Vagina (tissue), 2 donors: ENCODE measurements around the gene ISYNA1. TPM values are rescaled to one million over a fixed set of nuclear protein-coding genes. Genes with fewer than 3 reads are reported as not detected.
A peak's percentile ranks its signal among the peaks of the same experiment; 100 is the strongest.

ENCODE experiments used
- DNase-seq, 2 donors: peaks; one replicate each; pipeline ENCODE4 v3.0.0-alpha.2; 2017; ENCODE audit errors: extremely low spot score in 2 of 2
- H3K27ac ChIP-seq: fragments of 200-600 bp; sonication (generic); one replicate; pipeline ENCODE4 v1.5.1; 2019
- H3K27me3 ChIP-seq: fragments of 200-600 bp; sonication (generic); one replicate; pipeline ENCODE4 v1.5.1; 2019
- H3K36me3 ChIP-seq, 2 donors: fragments of 200-600 bp; sonication (generic); one replicate each; pipeline ENCODE4 v1.5.1; 2017 to 2019
- H3K4me1 ChIP-seq: fragments of 200-600 bp; sonication (generic); one replicate; pipeline ENCODE4 v1.5.1; 2019
- H3K4me3 ChIP-seq, 2 donors: fragments of 200-600 bp; sonication (generic); 1 replicate in 1 of 2; 2 replicates in 1 of 2; pipeline ENCODE4 v1.5.1; 2016 to 2019
- H3K9me3 ChIP-seq: fragments of 200-600 bp; sonication (generic); one replicate; pipeline ENCODE4 v1.5.1; 2019
- POLR2A ChIP-seq, 2 donors: fragments of 450-650 bp; IDR thresholded peaks; one replicate each; pipeline ENCODE4 v1.6.1; 2017; ENCODE audit warnings: antibody characterized with exemption in 2 of 2, mild to moderate bottlenecking in 2 of 2, moderate library complexity in 2 of 2
- POLR2AphosphoS5 ChIP-seq, 2 donors: sonication (generic); formaldehyde crosslinking; IDR thresholded peaks; one replicate each; pipeline ENCODE4 v1.9.0; 2017; ENCODE audit warnings: antibody characterized with exemption in 2 of 2, mild to moderate bottlenecking in 2 of 2, low read depth in 1 of 2; ENCODE audit not compliant: insufficient read depth in 1 of 2
- intact Hi-C: fragments of 100-400 bp; cut with DNase I; formaldehyde crosslinking; loops from one replicate; pipeline ENCODE4 v1.15.1; 2023
- total RNA-seq: library from RNA; depleted of rRNA; stranded (reverse); fragments of >200 nt; gene quantifications from one replicate; pipeline ENCODE4 v1.2.3, GENCODE V29; 2016
- TF ChIP-seq, protein P1 (sequence below), 3 experiments: fragments of 450-650 bp in 2 of 3; fragments of 200-600 bp in 1 of 3; sonication (generic) in 1 of 3; IDR thresholded peaks; one replicate each; pipeline ENCODE4 v1.5.1; 2017 to 2019; ENCODE audit warnings: antibody characterized with exemption in 3 of 3, mild to moderate bottlenecking in 2 of 3, moderate library complexity in 2 of 3

Gene ISYNA1
- total RNA-seq, 1 donor from 2014 or later: 57.5 TPM

DNA sequence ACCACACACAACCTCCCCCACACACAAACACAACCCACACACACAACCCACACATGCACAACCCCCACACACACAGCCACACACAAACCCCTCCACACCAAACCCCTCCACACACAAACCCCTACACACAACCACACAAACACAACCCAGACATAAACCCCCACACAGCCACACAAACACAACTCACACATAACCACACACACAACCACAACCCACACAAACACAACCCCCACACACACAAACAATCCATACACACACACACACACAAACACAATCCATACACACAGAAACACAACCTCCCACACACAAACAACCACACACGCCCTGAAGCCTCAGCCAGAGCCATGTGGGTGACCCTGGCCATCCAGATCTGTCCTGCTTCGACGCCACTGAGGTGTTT, 30.0 kb upstream of the ISYNA1 start:
- intact Hi-C loops: loop anchor here (10.0 kb wide), 2 partner anchors 47 to 377 kb away; no protein-coding TSS in a partner anchor
- no peak for TF ChIP-seq POLR2A (IDR thresholded peaks at IDR 0.05)
- TF ChIP-seq, protein P1, sequence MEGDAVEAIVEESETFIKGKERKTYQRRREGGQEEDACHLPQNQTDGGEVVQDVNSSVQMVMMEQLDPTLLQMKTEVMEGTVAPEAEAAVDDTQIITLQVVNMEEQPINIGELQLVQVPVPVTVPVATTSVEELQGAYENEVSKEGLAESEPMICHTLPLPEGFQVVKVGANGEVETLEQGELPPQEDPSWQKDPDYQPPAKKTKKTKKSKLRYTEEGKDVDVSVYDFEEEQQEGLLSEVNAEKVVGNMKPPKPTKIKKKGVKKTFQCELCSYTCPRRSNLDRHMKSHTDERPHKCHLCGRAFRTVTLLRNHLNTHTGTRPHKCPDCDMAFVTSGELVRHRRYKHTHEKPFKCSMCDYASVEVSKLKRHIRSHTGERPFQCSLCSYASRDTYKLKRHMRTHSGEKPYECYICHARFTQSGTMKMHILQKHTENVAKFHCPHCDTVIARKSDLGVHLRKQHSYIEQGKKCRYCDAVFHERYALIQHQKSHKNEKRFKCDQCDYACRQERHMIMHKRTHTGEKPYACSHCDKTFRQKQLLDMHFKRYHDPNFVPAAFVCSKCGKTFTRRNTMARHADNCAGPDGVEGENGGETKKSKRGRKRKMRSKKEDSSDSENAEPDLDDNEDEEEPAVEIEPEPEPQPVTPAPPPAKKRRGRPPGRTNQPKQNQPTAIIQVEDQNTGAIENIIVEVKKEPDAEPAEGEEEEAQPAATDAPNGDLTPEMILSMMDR (IDR thresholded peaks at IDR 0.05): no peak
- TF ChIP-seq POLR2AphosphoS5 (IDR thresholded peaks at IDR 0.05; ENCODE audit: insufficient read depth in 1 of 2, low read depth in 1 of 2): no peak
- Histone ChIP-seq H3K27me3 (no peaks in the 10 kb centered on the region), H3K36me3 (no peaks in the 10 kb centered on the region), H3K4me3 (no peak overlapping the region), H3K9me3 (no peaks in the 10 kb centered on the region), H3K27ac (peak overlapping the region; percentile 13), H3K4me1 (peaks cover 63% of the 10 kb centered on the region)
- DNase-seq: no peak

DNA sequence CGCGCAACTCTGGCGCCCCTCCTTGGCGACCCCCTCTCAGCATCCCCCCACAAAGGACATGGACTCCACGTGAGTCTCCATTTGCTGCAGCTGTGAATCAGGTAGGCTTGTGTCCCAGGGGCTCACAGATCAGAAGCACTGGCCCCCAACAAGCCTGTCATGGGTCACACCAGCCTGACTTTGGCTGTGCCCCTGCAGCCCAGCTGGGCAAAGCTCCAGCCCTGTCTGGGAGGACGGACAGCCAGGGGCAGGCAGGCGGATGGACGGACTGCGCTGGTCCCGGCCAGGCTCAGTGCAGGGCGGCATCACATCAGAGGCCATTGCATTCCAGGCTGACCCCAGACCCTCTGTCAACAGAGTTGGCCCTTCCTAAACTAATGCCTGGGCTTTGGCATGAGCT, 28.4 kb upstream of the ISYNA1 start:
- TF ChIP-seq, protein P1 (IDR thresholded peaks at IDR 0.05): no peak
- TF ChIP-seq POLR2A (IDR thresholded peaks at IDR 0.05) (no peak), POLR2AphosphoS5 (IDR thresholded peaks at IDR 0.05; ENCODE audit: insufficient read depth in 1 of 2, low read depth in 1 of 2) (no peak)
- intact Hi-C loops: loop anchor here (10.0 kb wide), 2 partner anchors 48 to 378 kb away; no protein-coding TSS in a partner anchor
- H3K27me3 ChIP-seq: no peaks in the 10 kb centered on the region
- peaks cover 70% of the 10 kb centered on the region for H3K4me1 ChIP-seq
- peak overlapping the region; percentile 84 for H3K27ac ChIP-seq
- H3K9me3 ChIP-seq: no peaks in the 10 kb centered on the region
- no peak overlapping the region for H3K4me3 ChIP-seq
- peaks cover 0 to 4% of the 10 kb centered on the region in 2 donors for H3K36me3 ChIP-seq
- no peak for DNase-seq

DNA sequence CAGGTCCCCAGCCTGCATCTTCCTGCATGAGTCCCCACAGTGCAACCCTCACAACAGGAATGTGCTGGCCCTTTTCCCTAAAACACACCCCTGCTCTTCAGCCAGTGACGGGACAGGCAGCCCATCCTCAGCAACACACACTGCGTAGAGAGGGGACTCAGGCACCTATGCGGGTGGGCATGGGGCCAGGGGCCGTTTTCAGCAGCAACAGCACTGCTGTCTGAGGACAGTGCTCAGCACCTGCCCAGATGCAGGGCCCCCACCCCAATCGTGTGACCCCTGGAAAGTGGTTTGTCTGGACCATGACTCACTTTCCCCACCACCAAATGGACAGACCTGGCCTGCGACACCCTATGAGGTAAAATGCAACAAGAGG, 28.0 kb upstream of the ISYNA1 start:
- H3K27me3 ChIP-seq: no peaks in the 10 kb centered on the region
- H3K27ac ChIP-seq: peak overlapping the region; percentile 84
- H3K4me3 ChIP-seq: no peak overlapping the region
- H3K4me1 ChIP-seq: peaks cover 74% of the 10 kb centered on the region
- no peaks in the 10 kb centered on the region for H3K9me3 ChIP-seq
- no peak for TF ChIP-seq POLR2AphosphoS5 (IDR thresholded peaks at IDR 0.05; ENCODE audit: insufficient read depth in 1 of 2, low read depth in 1 of 2)
- TF ChIP-seq, protein P1 (IDR thresholded peaks at IDR 0.05): no peak
- no peak for TF ChIP-seq POLR2A (IDR thresholded peaks at IDR 0.05)
- no peak for DNase-seq
- intact Hi-C loops: loop anchor here (10.0 kb wide), 2 partner anchors 49 to 379 kb away; no protein-coding TSS in a partner anchor
- peaks cover 0 to 8% of the 10 kb centered on the region in 2 donors for H3K36me3 ChIP-seq

DNA sequence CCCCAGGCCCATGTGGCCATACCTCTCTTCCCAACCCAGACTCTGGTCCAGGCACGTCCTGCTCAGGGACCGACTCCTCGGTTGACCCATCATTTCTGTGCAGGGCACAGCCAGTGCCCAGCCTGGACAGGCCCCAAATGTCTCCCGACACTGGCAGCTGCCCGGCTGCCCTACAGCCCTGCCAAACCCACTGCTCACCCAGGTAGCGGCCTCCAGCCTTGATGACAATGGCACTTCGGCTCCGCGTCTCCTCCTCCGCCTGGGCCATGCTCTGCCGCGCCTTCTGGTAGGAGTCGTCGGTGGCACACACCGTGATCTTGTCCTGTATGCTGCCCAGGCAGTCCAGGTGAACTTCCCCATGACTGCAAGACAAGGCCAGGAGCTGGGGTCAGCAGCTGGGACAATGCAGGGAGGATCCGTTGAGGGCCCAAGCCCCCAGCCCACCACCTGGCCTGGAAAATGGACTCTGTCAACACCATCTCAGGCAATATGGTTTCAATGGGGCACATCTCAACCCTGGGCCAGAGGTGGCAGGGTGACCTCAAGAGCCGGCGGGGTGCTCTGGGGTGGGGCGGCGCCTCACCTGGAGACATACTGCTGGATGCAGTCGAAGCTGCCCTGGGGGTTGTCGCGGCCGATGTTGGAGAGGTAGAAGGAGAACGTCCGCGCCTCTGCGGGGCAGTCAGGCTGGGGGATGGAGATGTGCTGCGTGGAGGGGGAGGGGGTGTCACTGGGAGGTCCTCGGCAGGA, 27.5 kb upstream of the ISYNA1 start:
- H3K36me3 ChIP-seq: peaks cover 0 to 14% of the 10 kb centered on the region in 2 donors
- intact Hi-C loops: loop anchor here (10.0 kb wide), 2 partner anchors 49 to 379 kb away; no protein-coding TSS in a partner anchor
- no peak overlapping the region for H3K4me3 ChIP-seq
- H3K9me3 ChIP-seq: no peaks in the 10 kb centered on the region
- TF ChIP-seq, protein P1 (IDR thresholded peaks at IDR 0.05): no peak
- TF ChIP-seq POLR2AphosphoS5 (IDR thresholded peaks at IDR 0.05; ENCODE audit: insufficient read depth in 1 of 2, low read depth in 1 of 2) (no peak), POLR2A (IDR thresholded peaks at IDR 0.05) (no peak)
- no peak for DNase-seq
- peak overlapping the region; percentile 84 for H3K27ac ChIP-seq
- peaks cover 76% of the 10 kb centered on the region for H3K4me1 ChIP-seq
- H3K27me3 ChIP-seq: no peaks in the 10 kb centered on the region

DNA sequence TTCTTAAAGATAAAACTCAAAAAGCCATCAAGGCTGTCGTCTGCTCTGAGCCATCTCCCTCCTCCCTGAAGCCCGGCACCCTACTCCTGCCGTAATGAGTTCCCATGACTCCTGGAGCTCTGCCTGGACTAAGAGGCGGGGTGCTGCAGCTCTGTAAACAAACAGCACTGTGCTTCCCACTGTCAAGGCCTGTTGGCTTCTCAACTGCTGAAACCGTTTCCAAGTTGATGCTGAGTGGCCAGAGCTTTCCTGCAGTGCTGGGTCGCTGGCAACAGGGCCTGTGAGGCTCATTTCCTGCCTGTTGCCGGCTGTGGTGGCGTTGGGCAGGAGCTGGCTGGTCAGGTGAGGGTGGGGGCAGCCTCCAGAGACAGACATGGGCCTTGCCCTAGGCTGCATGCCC, 26.7 kb upstream of the ISYNA1 start:
- Histone ChIP-seq H3K4me3 (no peak overlapping the region), H3K27me3 (no peaks in the 10 kb centered on the region), H3K27ac (peak overlapping the region; percentile 84), H3K9me3 (no peaks in the 10 kb centered on the region), H3K4me1 (peaks cover 76% of the 10 kb centered on the region), H3K36me3 (peaks cover 0 to 15% of the 10 kb centered on the region in 2 donors)
- TF ChIP-seq, protein P1 (IDR thresholded peaks at IDR 0.05): no peak
- no peak for TF ChIP-seq POLR2A (IDR thresholded peaks at IDR 0.05)
- TF ChIP-seq POLR2AphosphoS5 (IDR thresholded peaks at IDR 0.05; ENCODE audit: insufficient read depth in 1 of 2, low read depth in 1 of 2): peak; percentile 72 to 90
- intact Hi-C loops: loop anchor here (10.0 kb wide), 2 partner anchors 50 to 380 kb away; no protein-coding TSS in a partner anchor
- DNase-seq: peak in 1 of 2 donors; percentile 96
